Hepatocyte (in vitro differentiated cells): Measurements from ENCODE around the gene INSRR. TPM values are rescaled to one million over a fixed set of nuclear protein-coding genes. Genes with fewer than 3 reads are reported as not detected.

Experiments used
- DNase-seq: peaks from one replicate; pipeline ENCODE4 v3.0.0-alpha.2; 2016; ENCODE audit warnings: low spot score
- H2AFZ ChIP-seq: fragments of 200-600 bp; sonication (generic); 2 replicates; pipeline ENCODE4 v1.6.0; 2016; ENCODE audit warnings: antibody characterized with exemption, mild to moderate bottlenecking
- H3K27ac ChIP-seq: fragments of 200-600 bp; sonication (generic); 2 replicates; pipeline ENCODE4 v1.5.1; 2016; ENCODE audit warnings: mild to moderate bottlenecking
- H3K27me3 ChIP-seq: fragments of 200-600 bp; sonication (generic); 2 replicates; pipeline ENCODE4 v1.6.1; 2016
- H3K36me3 ChIP-seq: fragments of 200-600 bp; sonication (generic); replicated peaks from 2 replicates; pipeline ENCODE4 v1.5.1; 2016; ENCODE audit warnings: low read depth; ENCODE audit not compliant: insufficient read depth
- H3K4me1 ChIP-seq: fragments of 200-600 bp; sonication (generic); 2 replicates; pipeline ENCODE4 v1.5.1; 2016; ENCODE audit warnings: mild to moderate bottlenecking, moderate library complexity; ENCODE audit not compliant: insufficient read depth
- H3K4me2 ChIP-seq: fragments of 200-600 bp; sonication (generic); 2 replicates; pipeline ENCODE4 v1.6.0; 2016
- H3K4me3 ChIP-seq: fragments of 200-600 bp; sonication (generic); 2 replicates; pipeline ENCODE4 v1.5.1; 2016; ENCODE audit warnings: mild to moderate bottlenecking
- H3K79me2 ChIP-seq: fragments of 200-600 bp; sonication (generic); 2 replicates; pipeline ENCODE4 v1.6.0; 2017; ENCODE audit warnings: mild to moderate bottlenecking
- H3K9me2 ChIP-seq: fragments of 200-600 bp; sonication (generic); replicated peaks from 2 replicates; pipeline ENCODE4 v1.6.0; 2017; ENCODE audit warnings: mild to moderate bottlenecking; ENCODE audit not compliant: insufficient read depth
- H3K9me3 ChIP-seq: fragments of 200-600 bp; sonication (generic); 2 replicates; pipeline ENCODE4 v1.5.1; 2016; ENCODE audit warnings: low read depth, mild to moderate bottlenecking
- H4K20me1 ChIP-seq: fragments of 200-600 bp; sonication (generic); 2 replicates; pipeline ENCODE4 v1.6.0; 2016; ENCODE audit warnings: mild to moderate bottlenecking; ENCODE audit not compliant: insufficient read depth, poor library complexity, severe bottlenecking
- CTCF ChIP-seq: fragments of 200-600 bp; sonication (generic); IDR thresholded peaks from 2 replicates; pipeline ENCODE4 v1.5.1; 2016; ENCODE audit warnings: antibody characterized with exemption, mild to moderate bottlenecking; ENCODE audit not compliant: poor library complexity
- EZH2 ChIP-seq: fragments of 200-600 bp; sonication (generic); IDR thresholded peaks from 2 replicates; pipeline ENCODE4 v1.6.1; 2016; ENCODE audit warnings: antibody characterized with exemption, mild to moderate bottlenecking, borderline replicate concordance
- EZH2phosphoT487 ChIP-seq: fragments of 200-600 bp; sonication (generic); IDR thresholded peaks from one replicate; pipeline ENCODE4 v1.6.1; 2018; ENCODE audit warnings: antibody characterized with exemption, mild to moderate bottlenecking, low read depth, moderate library complexity; ENCODE audit not compliant: unreplicated experiment, severe bottlenecking
- WGBS: methylation state at CpG from one replicate; pipeline ENCODE4 v1.1.6; 2016; ENCODE audit warnings: low lambda C conversion rate; ENCODE audit errors: missing lambda C conversion rate; 5-methylcytosine and 5-hydroxymethylcytosine counted together
- polyA plus RNA-seq: library from polyadenylated mRNA; unstranded; fragments of >200 nt; fragmentation: Nextera tagmentation; extraction: Ambion mirVana; gene quantifications from 2 replicates; pipeline ENCODE4 v1.2.1, GENCODE V29; 2016
- total RNA-seq: library from RNA; depleted of rRNA; stranded (reverse); fragments of >200 nt; gene quantifications from 2 replicates; pipeline ENCODE4 v1.2.3, GENCODE V29; 2014

INSRR gene
- total and polyA plus RNA-seq, 2 experiments from 2014 or later = not detected

- Histone ChIP-seq H3K79me2 (peaks cover 18% of the 10 kb centered on the region), H3K9me3 (no peaks in the 10 kb centered on the region), H2AFZ (no peak overlapping the region), H3K27ac (no peak overlapping the region), H3K4me3 (no peak overlapping the region), H4K20me1 (peaks cover 15% of the 10 kb centered on the region), H3K9me2 (no peaks in the 10 kb centered on the region), H3K4me2 (no peak overlapping the region), H3K27me3 (no peaks in the 10 kb centered on the region), H3K36me3 (peaks cover 2% of the 10 kb centered on the region), H3K4me1 (no peaks in the 10 kb centered on the region)
- TF ChIP-seq EZH2 (no peak), CTCF (no peak), EZH2phosphoT487 (no peak)
- no peak for DNase-seq
- 79% methylated on average over 7 of the region's 7 CpGs for WGBS
These were observed 64.2 kb downstream of the INSRR start for GRCh38 chr1:156794506-156795373.

Other genes starting within 250 kb of the INSRR start
- gene HAPLN2, start 239.7 kb downstream of the INSRR start, total RNA-seq = not detected in 2 replicates
- not detected in 2 replicates for gene HAPLN2, start 239.7 kb downstream of the INSRR start, polyA plus RNA-seq
- gene BCAN, start 217.0 kb downstream of the INSRR start, total RNA-seq = 0.03 and 0.84 TPM in 2 replicates
- gene BCAN, start 217.0 kb downstream of the INSRR start, polyA plus RNA-seq = not detected in 2 replicates
- gene NES, start 181.7 kb downstream of the INSRR start, total RNA-seq = 7.9 and 13.8 TPM in 2 replicates
- 3.6 and 4.8 TPM in 2 replicates for gene NES, start 181.7 kb downstream of the INSRR start, polyA plus RNA-seq
- gene CRABP2, start 153.5 kb downstream of the INSRR start, total RNA-seq = 54.5 and 93.5 TPM in 2 replicates
- gene CRABP2, start 153.5 kb downstream of the INSRR start, polyA plus RNA-seq = 171 and 195 TPM in 2 replicates
- gene METTL25B, start 130.6 kb downstream of the INSRR start, total RNA-seq = 20.6 and 21.8 TPM in 2 replicates
- 22.6 and 24.7 TPM in 2 replicates for gene METTL25B, start 130.6 kb downstream of the INSRR start, polyA plus RNA-seq
- 22.4 and 27.5 TPM in 2 replicates for gene ISG20L2, start 130.4 kb downstream of the INSRR start, total RNA-seq
- 13.5 and 16.4 TPM in 2 replicates for gene ISG20L2, start 130.4 kb downstream of the INSRR start, polyA plus RNA-seq
- 40.4 and 44.9 TPM in 2 replicates for gene MRPL24, start 118.0 kb downstream of the INSRR start, total RNA-seq
- 61.9 and 64.1 TPM in 2 replicates for gene MRPL24, start 118.0 kb downstream of the INSRR start, polyA plus RNA-seq
- 160 and 192 TPM in 2 replicates for gene HDGF, start 107.4 kb downstream of the INSRR start, total RNA-seq
- gene HDGF, start 107.4 kb downstream of the INSRR start, polyA plus RNA-seq = 153 and 166 TPM in 2 replicates
- gene PRCC, start 91.6 kb downstream of the INSRR start, total RNA-seq = 35.9 and 45.0 TPM in 2 replicates
- 85.2 and 108 TPM in 2 replicates for gene PRCC, start 91.6 kb downstream of the INSRR start, polyA plus RNA-seq
- 0.60 and 2.6 TPM in 2 replicates for gene SH2D2A, start 42.3 kb downstream of the INSRR start, total RNA-seq
- gene SH2D2A, start 42.3 kb downstream of the INSRR start, polyA plus RNA-seq = 0.18 TPM in 1 of 2 replicates, not detected in the other
- 0.13 TPM in 1 of 2 replicates, not detected in the other for gene NTRK1, start 1.7 kb upstream of the INSRR start, total RNA-seq
- gene NTRK1, start 1.7 kb upstream of the INSRR start, polyA plus RNA-seq = not detected in 2 replicates
- gene PEAR1, start 34.6 kb upstream of the INSRR start, total RNA-seq = 5.3 and 6.1 TPM in 2 replicates
- 6.3 and 7.3 TPM in 2 replicates for gene PEAR1, start 34.6 kb upstream of the INSRR start, polyA plus RNA-seq
- not detected in 2 replicates for gene LRRC71, start 61.5 kb upstream of the INSRR start, total RNA-seq
- gene LRRC71, start 61.5 kb upstream of the INSRR start, polyA plus RNA-seq = not detected in 2 replicates
- 26.9 and 28.3 TPM in 2 replicates for gene ARHGEF11, start 186.6 kb upstream of the INSRR start, total RNA-seq
- gene ARHGEF11, start 186.6 kb upstream of the INSRR start, polyA plus RNA-seq = 25.0 and 31.1 TPM in 2 replicates
- not detected in 2 replicates for gene ETV3L, start 240.7 kb upstream of the INSRR start, total RNA-seq
- gene ETV3L, start 240.7 kb upstream of the INSRR start, polyA plus RNA-seq = not detected in 2 replicates